KG1 (cell line): Measurements from ENCODE around the gene ANXA8.

Source experiments
- DNase-seq: peaks from one replicate; lab custom pipeline; 2025; lab: John Stamatoyannopoulos, UW

ANXA8 gene

GRCh38 chr10:47449102-47449978 lies 34.6 kb downstream of the ANXA8 start:
- peak; percentile 7 for DNase-seq

DNA sequence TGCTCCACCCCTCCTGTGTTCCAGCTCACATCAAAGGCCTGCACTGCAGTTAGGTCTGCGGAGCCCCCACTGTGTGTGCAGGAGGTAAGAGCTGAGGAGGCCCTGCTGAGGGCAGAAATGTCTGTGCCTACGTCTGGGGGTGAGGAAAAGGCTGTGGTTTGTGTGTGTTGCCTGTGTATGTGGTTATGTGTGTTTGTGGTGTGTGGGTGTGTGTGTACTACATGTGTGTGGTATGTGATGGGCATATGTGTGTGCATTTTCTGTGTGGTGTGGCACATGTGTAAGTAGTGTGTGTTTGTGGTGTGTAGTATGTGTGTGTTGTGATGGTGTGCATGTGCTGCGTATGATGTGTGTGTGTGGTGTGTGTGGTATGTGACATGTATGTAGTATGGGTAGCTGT lies 36.2 kb downstream of the ANXA8 start:
- DNase-seq: no peak

DNA sequence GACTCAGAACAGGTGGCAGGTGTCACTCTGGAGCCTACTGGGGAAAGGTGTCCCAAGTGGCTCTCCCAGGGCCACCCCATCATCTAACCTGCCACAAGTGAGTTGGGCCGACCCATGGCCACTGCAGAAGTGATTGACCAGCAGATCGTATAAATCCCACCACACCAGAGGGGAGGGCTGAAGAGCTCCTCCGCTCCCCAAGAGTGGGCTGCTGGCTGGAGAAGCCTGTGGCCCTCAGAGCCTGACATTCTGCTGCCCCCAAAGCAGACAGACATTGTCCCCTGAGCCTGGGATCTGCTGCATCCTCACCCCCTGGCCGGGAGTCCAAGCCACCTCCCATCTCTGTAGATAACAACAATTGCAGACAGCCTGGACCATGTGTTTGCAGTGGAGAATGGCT lies 36.7 kb downstream of the ANXA8 start:
- DNase-seq: no peak

- no peak for DNase-seq
Measured at GRCh38 chr10:47445720-47446119, 38.2 kb downstream of the ANXA8 start.

GRCh38 chr10:47444047-47444446 lies 39.9 kb downstream of the ANXA8 start:
- no peak for DNase-seq

DNA sequence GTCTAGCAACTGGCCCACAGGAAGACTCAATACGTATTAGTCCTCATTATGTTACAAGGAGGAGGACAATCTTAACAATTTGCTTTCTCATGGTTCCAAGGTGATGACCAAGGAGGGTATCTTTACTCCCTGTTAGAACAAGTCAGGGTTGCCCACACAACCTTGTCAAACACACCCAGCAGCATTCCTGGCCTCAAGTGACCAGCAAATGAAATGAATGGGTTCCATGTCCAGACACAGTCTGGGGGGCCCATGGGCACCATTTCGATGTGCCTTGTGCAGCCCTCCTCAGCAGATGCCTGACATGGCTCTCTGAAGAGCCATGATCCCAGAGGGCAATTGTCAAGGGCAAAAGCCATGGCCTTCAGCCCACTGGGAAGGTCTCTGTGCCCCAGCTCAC lies 40.8 kb downstream of the ANXA8 start:
- no peak for DNase-seq

DNA sequence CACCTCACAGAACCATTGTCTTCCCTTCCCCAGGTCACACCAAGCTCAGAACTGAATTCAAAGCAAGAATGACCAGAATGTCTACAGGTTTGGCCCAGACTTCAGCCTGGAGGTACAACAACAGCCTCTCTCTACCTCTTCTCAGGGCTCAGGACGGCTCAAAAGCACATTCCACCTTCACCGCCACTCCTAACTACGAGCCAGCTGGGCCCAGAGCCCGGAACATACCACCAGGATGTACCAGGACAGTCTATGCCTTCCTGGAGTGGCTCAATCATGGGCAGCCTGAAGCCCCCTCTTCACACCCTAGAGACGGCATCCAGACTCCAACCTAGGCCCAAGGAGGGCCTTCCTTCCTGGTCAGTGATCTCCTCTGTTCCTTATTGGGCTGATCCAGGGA lies 41.6 kb downstream of the ANXA8 start:
- DNase-seq: no peak

GRCh38 chr10:47441938-47442337 lies 42.0 kb downstream of the ANXA8 start:
- DNase-seq: no peak

DNA sequence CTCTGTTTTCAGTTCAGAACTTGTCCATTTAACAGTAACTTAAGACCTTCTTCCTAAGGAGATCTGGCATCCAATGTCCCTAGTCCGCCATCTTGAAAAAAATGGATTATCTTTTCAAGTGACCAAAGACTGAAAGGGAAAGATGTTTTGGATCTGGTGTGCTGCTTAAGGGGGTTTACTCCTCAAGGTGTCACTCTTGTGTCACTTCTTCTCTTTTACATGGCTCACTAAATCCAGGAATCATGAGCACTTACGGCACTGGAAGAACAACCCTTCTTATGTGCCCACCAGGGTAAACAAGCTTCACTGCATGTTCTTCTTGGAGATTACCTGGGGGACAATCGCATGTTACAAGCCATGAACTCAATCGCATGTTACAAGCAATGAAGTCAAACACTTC lies 43.7 kb downstream of the ANXA8 start:
- DNase-seq: no peak

DNA sequence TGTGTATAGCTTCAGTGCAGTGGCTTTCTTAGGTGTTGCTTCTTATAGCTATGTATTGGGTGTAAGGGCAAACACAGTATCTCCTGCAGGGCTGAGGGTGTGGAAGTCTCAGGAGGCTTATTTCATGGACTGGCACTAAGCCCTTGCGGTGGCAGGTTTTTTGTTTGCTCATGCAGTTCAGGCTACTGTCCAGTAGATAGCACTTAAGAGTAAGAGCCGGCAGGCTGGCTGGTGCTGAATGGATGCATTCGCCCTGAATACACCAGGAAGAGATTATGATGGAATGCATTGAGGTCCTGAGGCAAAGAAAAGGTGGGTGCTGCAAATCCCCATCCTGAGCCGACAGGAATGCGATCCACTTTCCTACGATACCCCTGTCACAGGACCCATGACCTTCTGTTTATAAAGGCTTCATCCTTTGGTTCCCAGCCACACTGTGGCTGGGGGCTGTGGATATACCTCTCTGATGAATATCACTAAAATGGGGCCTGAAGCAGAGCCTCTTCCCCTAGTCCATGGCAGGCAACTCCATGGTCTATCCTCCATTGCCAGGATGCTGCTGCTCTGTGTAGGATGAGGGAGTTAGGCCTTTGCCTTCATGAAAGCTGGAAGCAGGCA lies 44.9 kb downstream of the ANXA8 start:
- no peak for DNase-seq

GRCh38 chr10:47435081-47435480 lies 48.8 kb downstream of the ANXA8 start:
- no peak for DNase-seq

DNA sequence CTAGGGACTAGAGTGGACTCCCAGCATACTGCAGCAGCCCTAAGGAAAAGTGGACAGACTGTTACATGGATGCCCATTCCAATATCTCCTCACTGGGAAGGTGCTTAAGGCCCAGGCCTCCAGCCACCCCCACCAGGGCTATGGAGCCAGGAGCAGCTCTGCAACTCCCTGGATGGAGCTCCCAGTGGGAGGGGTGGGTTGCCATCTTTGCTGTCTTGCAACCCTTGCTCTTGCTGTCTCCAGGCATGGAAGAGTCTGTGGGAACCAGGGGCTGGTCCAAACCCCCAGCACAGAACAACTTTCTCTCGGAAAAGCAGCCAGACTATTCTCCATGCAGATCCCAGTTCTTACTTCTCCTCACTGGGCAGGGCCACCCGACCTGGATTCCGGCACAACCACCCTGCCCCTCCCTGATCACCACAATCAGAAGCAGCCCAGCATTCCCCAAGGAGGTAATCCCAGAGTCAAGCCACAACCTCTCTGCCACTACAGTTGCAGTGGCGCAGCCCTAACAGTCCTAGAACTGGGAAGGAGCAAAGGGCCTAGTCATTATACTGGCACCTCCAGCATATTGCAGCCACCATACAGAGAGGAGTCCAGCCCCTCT lies 58.0 kb downstream of the ANXA8 start:
- no peak for DNase-seq

GRCh38 chr10:47424231-47424630 lies 59.7 kb downstream of the ANXA8 start:
- no peak for DNase-seq

- DNase-seq: no peak
Measured at GRCh38 chr10:47423476-47423875, 60.4 kb downstream of the ANXA8 start.

DNA sequence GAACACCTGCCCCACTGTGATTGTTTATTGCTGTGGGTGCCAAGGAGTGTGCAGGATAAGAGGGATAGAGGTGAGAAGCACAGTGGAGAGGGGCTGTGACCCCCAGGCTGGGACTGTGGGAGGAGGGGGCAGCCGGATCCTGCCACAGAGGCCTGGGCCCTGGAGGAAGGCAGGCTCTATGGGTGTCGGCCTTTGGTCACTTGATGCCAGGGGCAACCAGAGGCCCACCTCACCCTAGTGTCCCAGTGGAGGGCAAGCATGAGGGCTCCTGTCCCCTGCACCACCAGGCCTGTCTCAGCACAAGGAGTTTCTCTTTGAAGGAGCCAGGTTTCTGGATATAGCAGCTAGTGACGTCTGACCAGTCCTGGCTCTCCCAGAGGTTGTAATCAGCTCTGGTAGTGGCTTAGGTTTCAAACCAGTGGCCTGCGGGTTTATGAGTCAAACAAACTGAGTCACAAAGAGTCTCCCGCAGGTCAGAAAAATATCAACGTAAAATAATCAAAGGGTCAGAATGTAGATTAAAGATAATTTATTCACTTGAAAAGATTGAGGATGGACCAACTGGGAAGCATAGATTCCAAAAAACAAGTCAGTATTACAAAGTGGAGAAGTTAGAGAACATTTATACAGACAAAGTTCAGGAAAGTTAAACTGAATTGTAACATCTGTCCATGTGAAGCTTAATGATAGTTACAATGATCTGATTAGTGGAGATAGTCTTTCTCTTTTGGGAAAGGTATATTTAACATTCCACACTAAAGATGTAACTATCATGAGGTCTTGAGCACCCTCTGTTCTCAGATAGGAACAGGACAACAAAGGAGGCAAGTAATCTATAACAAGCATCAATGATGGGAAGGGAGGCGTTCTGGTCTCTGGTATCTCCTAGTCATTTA lies 62.6 kb downstream of the ANXA8 start:
- no peak for DNase-seq

DNA sequence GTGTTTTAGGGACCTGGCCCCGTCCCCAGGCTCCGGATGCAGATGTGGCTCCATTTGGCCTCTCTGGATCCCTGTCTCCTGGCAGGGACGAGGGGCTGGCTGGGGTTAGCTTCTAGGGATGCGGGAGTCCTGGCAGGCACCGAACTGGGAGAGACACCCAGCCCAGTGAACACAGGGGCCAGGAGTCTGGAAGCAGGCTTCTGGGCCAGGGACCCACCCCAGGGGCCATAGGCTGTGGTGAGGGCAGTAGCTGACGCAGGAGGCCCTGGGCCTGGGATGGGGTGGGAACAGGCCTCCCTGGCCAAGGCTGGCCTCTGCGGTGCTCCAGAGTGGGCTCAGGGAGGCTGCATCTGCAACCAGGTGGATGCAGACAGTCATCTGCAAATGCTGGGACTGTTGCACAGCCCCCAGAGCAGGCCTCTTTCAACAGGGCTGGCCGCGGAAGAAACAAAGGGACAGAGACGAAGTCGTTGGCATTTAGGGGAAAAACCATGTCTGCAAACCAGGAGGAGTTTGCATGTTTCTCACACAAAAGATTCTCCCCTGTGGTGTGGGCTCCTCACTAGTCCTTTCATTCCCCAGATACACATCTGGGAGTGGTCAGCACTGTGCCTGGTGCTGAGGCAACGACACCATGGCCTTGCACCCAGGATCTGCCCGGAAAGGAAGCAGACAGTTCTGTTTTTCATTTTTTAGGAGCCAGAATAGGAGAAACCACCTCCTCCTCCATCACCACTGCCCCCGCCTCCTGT lies 63.4 kb downstream of the ANXA8 start:
- no peak for DNase-seq

DNA sequence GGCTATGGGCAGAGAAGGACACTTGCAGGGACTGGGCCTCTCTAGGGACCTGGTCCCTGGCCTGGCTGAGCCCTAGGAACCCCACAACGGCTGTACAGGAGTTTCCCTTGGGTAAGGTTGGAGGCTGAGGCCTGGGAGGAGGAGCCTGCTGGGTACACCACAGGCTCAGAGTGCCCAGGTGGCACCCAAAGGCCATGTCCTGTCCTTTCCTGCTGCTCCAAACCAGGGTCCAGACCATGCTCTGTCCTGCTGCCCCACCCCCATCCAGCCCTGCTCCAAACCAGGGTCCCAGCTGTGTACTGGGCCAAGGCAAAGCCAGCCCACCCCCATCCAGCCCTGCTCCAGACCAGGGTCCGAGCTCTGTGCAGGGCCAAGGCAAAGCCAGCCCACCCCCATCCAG lies 64.5 kb downstream of the ANXA8 start:
- no peak for DNase-seq

DNA sequence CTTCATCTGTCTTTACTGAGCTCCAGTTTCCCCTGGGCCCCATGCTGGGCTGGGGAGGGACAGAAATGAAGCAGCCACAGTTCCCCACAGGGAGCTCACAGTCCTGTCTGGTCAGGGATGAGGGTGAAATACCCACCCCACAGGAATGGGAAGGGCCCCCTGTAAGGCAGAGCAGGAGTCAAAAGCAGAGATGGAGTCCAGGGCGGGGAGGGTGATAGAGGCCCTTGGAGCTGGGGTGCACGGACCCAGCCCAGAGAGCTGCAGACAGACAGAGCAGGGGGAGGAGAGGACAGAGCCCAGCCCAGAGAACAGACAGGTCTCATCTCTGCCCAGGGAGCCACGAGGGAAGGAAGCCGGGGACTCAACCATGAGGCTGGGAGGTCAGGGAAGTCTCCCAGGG lies 64.9 kb downstream of the ANXA8 start:
- DNase-seq: no peak

GRCh38 chr10:47418321-47418720 lies 65.6 kb downstream of the ANXA8 start:
- no peak for DNase-seq
